HG03520 (cell line): Measurements from ENCODE around the gene SSH2.
"Not testable (repeated sequence)": the region's sequence is repeated elsewhere in the genome, so short reads cannot be mapped to it uniquely, and the experiment has no call there.

Source experiments
- ATAC-seq: cut with Tn5 transposase; IDR thresholded peaks from one replicate; pipeline ENCODE4 v1.9.1; 2021; ENCODE audit warnings: mild to moderate bottlenecking, moderate library complexity; ENCODE audit not compliant: unreplicated experiment

SSH2 gene

GRCh38 chr17:29881256-29881655 lies 48.8 kb downstream of the SSH2 start:
- ATAC-seq, result no peak

GRCh38 chr17:29880031-29880430 lies 50.0 kb downstream of the SSH2 start:
- no peak for ATAC-seq

- no peak for ATAC-seq
Measured at GRCh38 chr17:29874931-29875596, 55.0 kb downstream of the SSH2 start.

GRCh38 chr17:29874358-29874757 lies 55.7 kb downstream of the SSH2 start:
- not testable (repeated sequence) for ATAC-seq

GRCh38 chr17:29873476-29873875 lies 56.6 kb downstream of the SSH2 start:
- ATAC-seq, result no peak

- no peak for ATAC-seq
Measured at GRCh38 chr17:29870836-29871465, 59.1 kb downstream of the SSH2 start.

- no peak for ATAC-seq
Measured at GRCh38 chr17:29867643-29868181, 62.3 kb downstream of the SSH2 start.

GRCh38 chr17:29866746-29867404 lies 63.2 kb downstream of the SSH2 start:
- no peak for ATAC-seq

- no peak for ATAC-seq
Measured at GRCh38 chr17:29864615-29865014, 65.4 kb downstream of the SSH2 start.

GRCh38 chr17:29864123-29864522 lies 65.9 kb downstream of the SSH2 start:
- ATAC-seq, result not testable (repeated sequence)

- ATAC-seq, result no peak
Measured at GRCh38 chr17:29862951-29863350, 67.1 kb downstream of the SSH2 start.

- no peak for ATAC-seq
Measured at GRCh38 chr17:29862127-29862526, 67.9 kb downstream of the SSH2 start.

- not testable (repeated sequence) for ATAC-seq
Measured at GRCh38 chr17:29859445-29859844, 70.6 kb downstream of the SSH2 start.

GRCh38 chr17:29857823-29858222 lies 72.2 kb downstream of the SSH2 start:
- no peak for ATAC-seq

GRCh38 chr17:29857105-29857504 lies 72.9 kb downstream of the SSH2 start:
- ATAC-seq, result not testable (repeated sequence)

- no peak for ATAC-seq
Measured at GRCh38 chr17:29855686-29856085, 74.3 kb downstream of the SSH2 start.

GRCh38 chr17:29848737-29849136 lies 81.3 kb downstream of the SSH2 start:
- no peak for ATAC-seq

- no peak for ATAC-seq
Measured at GRCh38 chr17:29847527-29848400, 82.3 kb downstream of the SSH2 start.

GRCh38 chr17:29847118-29847517 lies 82.9 kb downstream of the SSH2 start:
- ATAC-seq, result no peak

- ATAC-seq, result no peak
Measured at GRCh38 chr17:29846298-29846697, 83.7 kb downstream of the SSH2 start.
